Endothelial cell of umbilical vein (primary cell): ENCODE data around the gene ZNF672. TPM values are rescaled to one million over a fixed set of nuclear protein-coding genes. Genes with fewer than 3 reads are reported as not detected.

Source experiments
- BruUV-seq: library from RNA; stranded (reverse); fragments of 400-500 nt; replicated peaks from 2 replicates; lab custom pipeline; 2021; lab: Mats Ljungman, UMichigan
- CTCF ChIA-PET: fragments of 300-600, 350-600 bp; sonication (Branson Sonifier 250); formaldehyde crosslinking; loops from one replicate; lab custom pipeline; 2021; ENCODE audit warnings: antibody characterized with exemption, inconsistent platforms; lab: Charles Lee
- POLR2A ChIA-PET: fragments of 300-600, 350-600 bp; sonication (Branson Sonifier 250); formaldehyde crosslinking; loops from one replicate; lab custom pipeline; 2021; ENCODE audit warnings: antibody characterized with exemption, inconsistent platforms; lab: Charles Lee
- DNase-seq: peaks from one replicate; pipeline ENCODE4 v3.0.0-alpha.2; 2011; ENCODE audit warnings: low read depth, low spot score
- FAIRE-seq: peaks from 2 replicates; lab custom pipeline; 2011; peaks lifted over from hg19 to GRCh38; lab: Jason Lieb, UNC
- H2AFZ ChIP-seq: 2 replicates; pipeline ENCODE4 v1.6.0; 2012; ENCODE audit warnings: low read depth, low read length, control low read depth, inconsistent platforms
- H3K27ac ChIP-seq: 2 replicates; pipeline ENCODE4 v1.5.1; 2011; ENCODE audit warnings: low read depth, mild to moderate bottlenecking, control low read depth, low read length, moderate library complexity; ENCODE audit not compliant: insufficient read depth
- H3K27me3 ChIP-seq, 2 experiments: 2 replicates each; pipeline versions ENCODE4 v1.6.0 to v1.6.1; 2011; ENCODE audit warnings: low read length in 2 of 2, mixed read lengths in 1 of 2; ENCODE audit not compliant: control insufficient read depth in 2 of 2, insufficient read depth in 2 of 2
- H3K36me3 ChIP-seq, 2 experiments: 2 replicates in 1 of 2; 3 replicates in 1 of 2; pipeline ENCODE4 v1.5.1; 2011; ENCODE audit warnings: low read length in 2 of 2, mild to moderate bottlenecking in 1 of 2, moderate library complexity in 1 of 2; ENCODE audit not compliant: control insufficient read depth in 2 of 2, insufficient read depth in 2 of 2; ENCODE audit errors: extremely low read depth in 1 of 2
- H3K4me1 ChIP-seq: 3 replicates; pipeline ENCODE4 v1.5.1; 2011; ENCODE audit warnings: mild to moderate bottlenecking, low read length; ENCODE audit not compliant: control insufficient read depth, insufficient read depth; ENCODE audit errors: extremely low read depth
- H3K4me2 ChIP-seq: 2 replicates; pipeline ENCODE4 v1.6.1; 2011; ENCODE audit warnings: low read length, control low read depth, mixed read lengths; ENCODE audit not compliant: insufficient read depth
- H3K4me3 ChIP-seq, 3 experiments: fragments of 200-600 bp in 1 of 3; sonication (generic), shearing (Covaris generic) in 1 of 3; replicated peaks in 1 of 3; 2 replicates each; pipeline ENCODE4 v1.5.1; 2011 to 2016; ENCODE audit warnings: control low read depth in 3 of 3, low read length in 3 of 3, mild to moderate bottlenecking in 2 of 3, inconsistent platforms in 1 of 3, low read depth in 1 of 3, moderate library complexity in 1 of 3; ENCODE audit not compliant: insufficient read depth in 1 of 3
- H3K79me2 ChIP-seq: 2 replicates; pipeline ENCODE4 v1.6.0; 2012; ENCODE audit warnings: low read length, inconsistent platforms; ENCODE audit not compliant: control insufficient read depth, insufficient read depth
- H3K9ac ChIP-seq: replicated peaks from 2 replicates; pipeline ENCODE3; 2011; ENCODE audit warnings: low read length, control low read depth; ENCODE audit not compliant: insufficient read depth; ENCODE audit errors: extremely low read depth
- H3K9me1 ChIP-seq: replicated peaks from 3 replicates; pipeline ENCODE4 v1.6.0; 2011; ENCODE audit warnings: mild to moderate bottlenecking, low read length; ENCODE audit not compliant: control insufficient read depth, insufficient read depth; ENCODE audit errors: extremely low read depth
- H3K9me3 ChIP-seq: replicated peaks from 2 replicates; pipeline ENCODE4 v1.5.1; 2012; ENCODE audit warnings: low read length, inconsistent platforms; ENCODE audit not compliant: control insufficient read depth, insufficient read depth
- H4K20me1 ChIP-seq: replicated peaks from 2 replicates; pipeline ENCODE3; 2011; ENCODE audit warnings: mild to moderate bottlenecking, low read length; ENCODE audit not compliant: control insufficient read depth, insufficient read depth; ENCODE audit errors: extremely low read depth
- EZH2 ChIP-seq: IDR thresholded peaks from 2 replicates; pipeline ENCODE4 v1.6.1; 2012; ENCODE audit warnings: borderline replicate concordance, low read depth, mild to moderate bottlenecking, moderate library complexity, low read length, inconsistent platforms; ENCODE audit not compliant: severe bottlenecking
- GATA2 ChIP-seq: IDR thresholded peaks from 2 replicates; pipeline ENCODE4 v1.7.0; 2011; ENCODE audit warnings: low read depth, mild to moderate bottlenecking, moderate library complexity, mixed read lengths, low read length; ENCODE audit not compliant: insufficient read length, insufficient read depth
- JUN ChIP-seq: IDR thresholded peaks from 2 replicates; pipeline ENCODE4 v1.6.1; 2011; ENCODE audit warnings: borderline replicate concordance, low read depth; ENCODE audit not compliant: insufficient read length, insufficient read depth
- POLR2A ChIP-seq: IDR thresholded peaks from 2 replicates; pipeline ENCODE4 v1.6.1; 2012; ENCODE audit warnings: low read depth, mild to moderate bottlenecking, control low read depth, low read length
- POLR2AphosphoS5 ChIP-seq: IDR thresholded peaks from 2 replicates; pipeline ENCODE4 v1.6.1; 2012; ENCODE audit warnings: low read depth, mild to moderate bottlenecking, control low read depth, low read length, moderate library complexity; ENCODE audit not compliant: insufficient read depth
- dilution Hi-C: fragments of 300-500 bp; cut with MboI; formaldehyde crosslinking; loops from one replicate; pipeline ENCODE4 v1.15.0; 2019; ENCODE audit warnings: low sequenced_read_pairs; ENCODE audit not compliant: extremely low pct_ligation_motif_present
- intact Hi-C: fragments of 100-400 bp; cut with micrococcal nuclease; formaldehyde crosslinking; loops from one replicate; pipeline ENCODE4 v1.10.0; 2022
- polyA plus RNA-seq, 4 experiments: library from polyadenylated mRNA; depleted of rRNA in 3 of 4; stranded (reverse) in 3 of 4; unstranded in 1 of 4; fragments of >200 nt; gene quantifications; 2 replicates each; pipeline versions ENCODE4 v1.2.1 to v1.2.3, GENCODE V29; 2011 to 2012; ENCODE audit warnings: missing spikeins in 1 of 4
- total RNA-seq: library from RNA; stranded (reverse); gene quantifications from 2 replicates; pipeline ENCODE4 v1.2.3, GENCODE V29; 2021
- TF ChIP-seq, protein P1 (sequence below), 2 donors: IDR thresholded peaks; 1 replicate in 1 of 2; 2 replicates in 1 of 2; pipeline ENCODE4 v1.5.1; 2011; ENCODE audit warnings: low read length in 2 of 2, mild to moderate bottlenecking in 2 of 2, moderate library complexity in 2 of 2, control low read depth in 1 of 2, inconsistent platforms in 1 of 2, low read depth in 1 of 2; ENCODE audit not compliant: insufficient read depth in 1 of 2; ENCODE audit errors: extremely low read depth in 1 of 2
- TF ChIP-seq, protein P2 (sequence below): IDR thresholded peaks from 2 replicates; pipeline ENCODE4 v1.6.1; 2011; ENCODE audit not compliant: insufficient read depth, insufficient read length

The ZNF672 gene
- total and polyA plus RNA-seq, 2 donors (not counting 3 experiments of a cell fraction or from before 2014, with no cell fraction given): 20.1 to 29.6 TPM

DNA sequence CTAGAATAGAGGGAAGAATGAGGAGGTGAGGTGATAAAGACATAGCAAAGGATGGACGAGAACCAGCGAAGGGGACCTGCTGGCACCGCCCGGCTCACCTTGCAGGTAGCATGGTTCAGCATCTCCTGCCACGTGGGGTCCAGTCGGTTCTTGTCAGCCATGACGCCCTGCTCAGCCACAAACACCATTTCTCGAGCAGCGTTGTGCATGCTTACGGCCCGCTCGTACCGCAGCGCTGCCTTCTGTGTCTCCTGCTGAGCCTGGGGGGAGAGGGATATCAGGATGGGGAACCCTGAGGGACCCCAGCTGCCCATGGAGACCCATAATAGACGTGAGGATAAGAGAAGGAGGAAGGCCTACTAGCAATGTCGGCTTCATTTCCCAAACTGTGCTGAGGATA, 23.7 kb upstream of the ZNF672 start:
- Histone ChIP-seq H2AFZ (no peak overlapping the region), H3K4me2 (no peak overlapping the region), H3K36me3 (peaks cover 8 to 51% of the 10 kb centered on the region in 2 experiments), H3K27ac (no peak overlapping the region), H3K27me3 (no peaks in the 10 kb centered on the region), H3K9ac (no peak overlapping the region), H3K9me1 (no peaks in the 10 kb centered on the region), H3K9me3 (no peaks in the 10 kb centered on the region), H4K20me1 (no peaks in the 10 kb centered on the region), H3K4me1 (no peaks in the 10 kb centered on the region), H3K79me2 (peaks cover 8% of the 10 kb centered on the region), H3K4me3 (no peak overlapping the region)
- DNase-seq: no peak
- FAIRE-seq: no peak
- dilution Hi-C loops: no loop called here
- intact Hi-C loops: no loop called here
- ChIA-PET CTCF (no interaction called here), POLR2A (no interaction called here)
- BruUV-seq: no TSS peak
- TF ChIP-seq GATA2 (no peak), JUN (no peak), POLR2AphosphoS5 (no peak), POLR2A (no peak), EZH2 (no peak)
- TF ChIP-seq, protein P1, sequence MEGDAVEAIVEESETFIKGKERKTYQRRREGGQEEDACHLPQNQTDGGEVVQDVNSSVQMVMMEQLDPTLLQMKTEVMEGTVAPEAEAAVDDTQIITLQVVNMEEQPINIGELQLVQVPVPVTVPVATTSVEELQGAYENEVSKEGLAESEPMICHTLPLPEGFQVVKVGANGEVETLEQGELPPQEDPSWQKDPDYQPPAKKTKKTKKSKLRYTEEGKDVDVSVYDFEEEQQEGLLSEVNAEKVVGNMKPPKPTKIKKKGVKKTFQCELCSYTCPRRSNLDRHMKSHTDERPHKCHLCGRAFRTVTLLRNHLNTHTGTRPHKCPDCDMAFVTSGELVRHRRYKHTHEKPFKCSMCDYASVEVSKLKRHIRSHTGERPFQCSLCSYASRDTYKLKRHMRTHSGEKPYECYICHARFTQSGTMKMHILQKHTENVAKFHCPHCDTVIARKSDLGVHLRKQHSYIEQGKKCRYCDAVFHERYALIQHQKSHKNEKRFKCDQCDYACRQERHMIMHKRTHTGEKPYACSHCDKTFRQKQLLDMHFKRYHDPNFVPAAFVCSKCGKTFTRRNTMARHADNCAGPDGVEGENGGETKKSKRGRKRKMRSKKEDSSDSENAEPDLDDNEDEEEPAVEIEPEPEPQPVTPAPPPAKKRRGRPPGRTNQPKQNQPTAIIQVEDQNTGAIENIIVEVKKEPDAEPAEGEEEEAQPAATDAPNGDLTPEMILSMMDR (IDR thresholded peaks at IDR 0.05; ENCODE audit: extremely low read depth in 1 of 2, insufficient read depth in 1 of 2, low read depth in 1 of 2, low read length in 2 of 2): no peak
- TF ChIP-seq, protein P2, sequence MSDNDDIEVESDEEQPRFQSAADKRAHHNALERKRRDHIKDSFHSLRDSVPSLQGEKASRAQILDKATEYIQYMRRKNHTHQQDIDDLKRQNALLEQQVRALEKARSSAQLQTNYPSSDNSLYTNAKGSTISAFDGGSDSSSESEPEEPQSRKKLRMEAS: no peak
